Measurements from ENCODE around the gene SUPT3H.

DNA sequence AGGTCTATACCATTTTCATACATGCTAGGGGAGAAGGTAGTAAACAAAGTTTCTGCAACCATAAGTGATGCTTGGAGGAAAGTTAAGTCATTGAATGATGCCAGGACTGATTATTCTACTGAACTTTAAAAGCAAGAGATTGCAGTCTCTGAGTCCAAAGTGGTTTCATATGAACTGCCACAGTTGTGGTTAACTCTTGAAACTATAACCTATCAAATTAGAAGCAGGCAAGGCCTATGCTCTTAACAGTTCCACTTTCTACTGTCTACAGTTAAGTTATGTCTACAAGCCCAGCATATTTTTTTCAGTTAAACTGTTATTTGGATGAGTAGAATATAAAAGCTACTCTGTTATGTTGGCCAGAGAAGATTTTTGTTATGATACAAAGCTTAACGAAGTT lies 376.1 kb downstream of the SUPT3H start:
- TF ChIP-seq, protein P1, sequence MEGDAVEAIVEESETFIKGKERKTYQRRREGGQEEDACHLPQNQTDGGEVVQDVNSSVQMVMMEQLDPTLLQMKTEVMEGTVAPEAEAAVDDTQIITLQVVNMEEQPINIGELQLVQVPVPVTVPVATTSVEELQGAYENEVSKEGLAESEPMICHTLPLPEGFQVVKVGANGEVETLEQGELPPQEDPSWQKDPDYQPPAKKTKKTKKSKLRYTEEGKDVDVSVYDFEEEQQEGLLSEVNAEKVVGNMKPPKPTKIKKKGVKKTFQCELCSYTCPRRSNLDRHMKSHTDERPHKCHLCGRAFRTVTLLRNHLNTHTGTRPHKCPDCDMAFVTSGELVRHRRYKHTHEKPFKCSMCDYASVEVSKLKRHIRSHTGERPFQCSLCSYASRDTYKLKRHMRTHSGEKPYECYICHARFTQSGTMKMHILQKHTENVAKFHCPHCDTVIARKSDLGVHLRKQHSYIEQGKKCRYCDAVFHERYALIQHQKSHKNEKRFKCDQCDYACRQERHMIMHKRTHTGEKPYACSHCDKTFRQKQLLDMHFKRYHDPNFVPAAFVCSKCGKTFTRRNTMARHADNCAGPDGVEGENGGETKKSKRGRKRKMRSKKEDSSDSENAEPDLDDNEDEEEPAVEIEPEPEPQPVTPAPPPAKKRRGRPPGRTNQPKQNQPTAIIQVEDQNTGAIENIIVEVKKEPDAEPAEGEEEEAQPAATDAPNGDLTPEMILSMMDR (IDR thresholded peaks at IDR 0.05) = no peak
- TF ChIP-seq POLR2AphosphoS5 (IDR thresholded peaks at IDR 0.05) = no peak
- TF ChIP-seq POLR2A (IDR thresholded peaks at IDR 0.05) = no peak

Data from breast epithelium (tissue), 3 donors.